Right hindlimb (tissue), 1 donor: ENCODE results near the gene SLF2.
"Not testable (repeated sequence)": the region's sequence is repeated elsewhere in the genome, so short reads cannot be mapped to it uniquely, and the experiment has no call there.

Source experiments
- DNase-seq: peaks from one replicate; pipeline ENCODE4 v3.0.0-alpha.2; 2018

The SLF2 gene

DNA sequence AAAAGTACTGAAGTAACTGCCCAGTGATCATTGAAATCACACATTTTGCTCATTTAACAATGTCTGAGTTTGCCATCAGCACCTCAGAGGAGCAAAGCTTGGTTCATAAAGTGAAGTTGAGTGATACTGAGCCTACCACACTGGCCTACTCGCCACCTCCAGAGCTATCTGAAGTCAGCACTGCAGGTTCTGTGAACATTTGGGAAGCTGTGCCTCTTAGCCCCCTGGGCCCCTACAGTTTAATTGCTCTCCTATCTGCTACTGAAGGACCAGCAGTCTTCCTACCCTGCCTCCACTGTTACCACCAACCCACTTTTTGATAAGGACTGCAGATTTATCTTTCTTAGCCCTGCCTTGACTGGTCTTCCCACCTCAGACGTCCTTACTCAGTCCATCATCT lies 54.6 kb downstream of the SLF2 start:
- DNase-seq: no peak

DNA sequence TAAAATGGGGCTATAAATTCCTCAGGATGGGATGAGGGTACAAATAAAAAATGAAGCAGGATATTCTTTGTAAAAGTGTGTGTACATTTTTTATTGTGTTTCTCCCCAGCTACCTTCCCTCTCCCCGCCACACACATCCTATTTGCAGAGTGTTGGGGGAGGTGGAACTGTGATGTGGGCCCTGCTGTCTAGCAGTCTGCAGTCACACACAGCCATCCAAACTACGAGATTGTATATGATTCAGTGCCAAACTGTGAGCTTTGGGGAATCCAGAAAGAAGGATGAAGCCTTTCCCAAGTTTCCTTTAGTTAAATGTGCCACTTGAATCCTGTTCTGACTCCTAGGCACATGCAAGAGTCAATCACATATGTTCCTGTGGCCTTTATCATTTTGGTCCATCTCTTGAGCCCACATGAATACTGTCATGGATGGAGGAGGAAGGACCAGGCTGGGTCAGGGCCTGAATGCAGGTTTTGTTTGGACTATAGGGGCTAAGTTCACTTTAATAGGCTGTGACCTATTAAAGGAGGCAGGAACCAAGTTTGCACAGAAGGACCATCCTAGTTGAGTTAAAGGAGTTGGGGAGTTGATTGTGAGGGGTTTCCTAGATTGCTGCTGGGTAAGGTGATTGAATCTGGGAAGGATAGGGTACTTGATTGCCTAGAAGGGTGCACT lies 55.4 kb downstream of the SLF2 start:
- DNase-seq: no peak

DNA sequence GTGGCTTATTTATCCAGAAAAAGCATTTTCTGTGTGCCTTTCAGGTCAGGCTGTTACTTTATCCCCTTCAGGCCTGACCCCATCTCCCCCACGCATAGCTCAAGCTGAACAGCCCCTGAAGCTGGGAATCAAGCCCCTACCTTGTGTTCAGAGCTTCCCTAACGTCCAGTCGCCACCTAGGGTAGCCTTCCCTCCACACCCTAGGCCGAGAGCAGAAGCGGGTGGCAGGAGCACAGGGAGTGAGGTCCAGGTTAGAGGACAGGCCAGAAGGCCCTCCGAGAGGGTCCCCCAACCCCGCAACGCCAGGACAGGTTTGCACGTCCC lies 56.1 kb downstream of the SLF2 start:
- DNase-seq: no peak

DNA sequence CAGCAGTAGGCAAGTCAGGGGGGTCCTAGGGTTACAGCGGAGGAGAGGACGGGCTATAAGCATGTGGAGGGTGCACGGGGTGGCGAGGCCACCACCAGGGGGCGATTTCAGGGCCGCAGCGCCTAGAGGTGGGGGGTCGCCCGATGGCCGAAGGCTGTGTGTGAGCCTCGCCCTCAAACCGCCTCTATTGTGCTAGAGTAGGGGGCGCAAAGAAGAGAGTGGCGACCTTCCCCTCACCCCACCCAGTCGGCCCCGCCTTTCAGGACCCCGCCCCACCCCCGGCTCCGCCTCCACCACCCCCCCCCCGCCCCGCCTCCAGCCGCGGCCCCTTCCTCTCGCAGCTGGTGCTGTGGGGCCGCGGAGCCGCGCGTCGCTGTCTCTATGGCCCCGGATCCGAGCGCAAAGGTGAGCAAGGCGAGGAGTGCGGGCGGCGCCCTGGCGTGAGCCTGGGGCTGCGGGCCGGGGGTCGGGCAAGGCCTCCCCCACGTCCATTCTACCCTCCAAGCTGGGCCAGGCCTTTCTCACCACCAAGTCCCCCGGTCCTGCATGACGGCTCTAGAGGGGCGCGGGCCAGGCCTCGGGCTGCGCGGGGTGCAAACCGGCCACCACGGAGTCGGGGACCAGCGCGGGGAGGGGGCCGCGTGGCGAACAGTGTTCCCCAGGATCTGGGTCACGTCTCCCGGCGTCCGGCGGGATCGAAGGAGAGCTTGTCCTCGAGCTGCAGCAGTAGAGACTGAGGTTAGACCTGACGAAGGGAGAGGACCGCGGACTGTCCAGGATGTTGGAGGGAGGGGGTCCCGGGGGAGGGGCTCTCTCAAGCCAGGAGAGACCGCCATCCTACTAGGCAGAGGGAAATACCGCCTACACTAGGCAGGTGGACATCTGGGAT lies 56.7 kb downstream of the SLF2 start, which contains the start of gene SEMA4G:
Gene SEMA4G, plus strand, starts transcription at position 318 of the 889 bp plus-strand sequence. CDS start 3,409 bp downstream, outside the sequence.
- DNase-seq: peak; percentile 60

DNA sequence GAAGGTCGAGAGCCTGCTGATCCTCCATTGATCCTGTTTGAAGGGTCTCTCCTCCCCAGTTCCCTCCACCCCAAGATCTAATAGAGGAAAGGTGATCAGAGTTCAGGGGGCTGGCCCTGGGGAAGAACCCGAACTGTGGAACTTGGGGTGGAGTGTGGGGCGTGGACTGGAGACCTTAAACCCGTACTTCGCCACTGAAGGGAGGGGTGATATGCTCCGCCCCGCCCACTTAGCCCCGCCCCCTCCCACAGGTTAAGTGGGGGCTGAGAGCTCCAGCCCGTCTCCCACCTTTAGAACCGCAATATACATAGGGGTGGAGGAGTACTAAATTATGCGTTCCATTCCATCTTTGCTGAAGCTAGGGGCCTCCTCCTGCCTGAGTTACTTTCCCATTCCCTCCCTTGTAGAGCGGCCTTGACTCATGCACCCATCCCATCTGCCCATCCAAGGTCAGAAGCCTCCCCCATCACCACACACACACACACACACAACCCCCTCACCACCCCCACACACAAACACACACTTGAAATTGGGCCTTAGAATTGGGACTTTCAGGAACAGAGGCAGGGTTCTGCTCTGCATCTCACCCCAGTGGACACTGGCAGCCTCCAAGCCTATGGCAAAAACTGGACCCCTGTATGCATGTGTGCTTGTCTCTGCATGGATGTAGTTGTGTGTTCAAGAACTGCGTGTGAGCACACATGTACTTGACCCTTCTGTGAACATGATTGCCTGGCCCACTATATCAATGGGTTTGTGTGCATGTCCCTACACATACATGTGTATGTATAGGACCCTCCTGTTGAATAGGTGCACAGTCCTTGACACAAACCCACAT lies 57.5 kb downstream of the SLF2 start:
- DNase-seq: no peak

DNA sequence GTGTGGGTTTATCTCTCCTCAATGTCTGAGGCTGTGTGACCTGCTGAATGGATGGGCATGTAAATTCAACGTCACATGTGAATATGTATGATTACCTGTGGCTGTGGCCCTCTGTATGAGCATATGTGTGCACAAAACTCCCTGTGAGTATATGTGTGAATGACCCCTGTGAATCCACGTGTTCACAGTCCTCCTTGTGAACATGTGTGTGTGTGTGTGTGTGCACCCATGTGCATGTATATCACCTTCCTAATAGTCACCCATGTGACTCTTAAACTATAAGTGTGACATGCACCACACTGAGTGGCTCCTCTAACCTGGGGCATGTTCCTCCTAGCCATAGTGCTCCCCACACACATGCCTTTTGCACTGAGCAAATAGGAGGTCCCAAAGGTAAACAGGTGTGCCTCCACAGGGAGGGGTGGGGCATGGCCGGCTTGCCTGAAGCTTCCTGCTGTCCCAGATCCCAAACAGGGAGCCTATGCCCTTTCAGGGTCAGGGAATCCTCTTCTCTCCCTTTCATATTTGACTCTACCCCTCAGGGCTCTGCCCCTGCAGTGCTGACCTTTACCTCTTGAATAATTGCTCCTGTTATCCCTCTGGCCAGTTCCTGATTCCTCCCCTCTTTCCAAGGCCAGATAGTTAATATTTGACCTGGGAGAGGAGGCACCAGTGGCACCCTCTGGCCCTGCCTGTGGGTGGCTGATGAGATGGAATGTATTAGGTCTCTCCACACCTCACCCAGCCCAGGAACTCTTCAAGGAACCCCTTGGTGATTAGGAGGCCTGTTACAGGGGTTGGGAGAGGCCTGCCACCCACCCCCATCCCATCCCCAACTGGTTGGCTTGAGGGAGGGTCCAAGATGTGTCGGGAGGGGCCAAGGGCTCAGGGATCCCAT lies 58.4 kb downstream of the SLF2 start:
- DNase-seq: no peak

DNA sequence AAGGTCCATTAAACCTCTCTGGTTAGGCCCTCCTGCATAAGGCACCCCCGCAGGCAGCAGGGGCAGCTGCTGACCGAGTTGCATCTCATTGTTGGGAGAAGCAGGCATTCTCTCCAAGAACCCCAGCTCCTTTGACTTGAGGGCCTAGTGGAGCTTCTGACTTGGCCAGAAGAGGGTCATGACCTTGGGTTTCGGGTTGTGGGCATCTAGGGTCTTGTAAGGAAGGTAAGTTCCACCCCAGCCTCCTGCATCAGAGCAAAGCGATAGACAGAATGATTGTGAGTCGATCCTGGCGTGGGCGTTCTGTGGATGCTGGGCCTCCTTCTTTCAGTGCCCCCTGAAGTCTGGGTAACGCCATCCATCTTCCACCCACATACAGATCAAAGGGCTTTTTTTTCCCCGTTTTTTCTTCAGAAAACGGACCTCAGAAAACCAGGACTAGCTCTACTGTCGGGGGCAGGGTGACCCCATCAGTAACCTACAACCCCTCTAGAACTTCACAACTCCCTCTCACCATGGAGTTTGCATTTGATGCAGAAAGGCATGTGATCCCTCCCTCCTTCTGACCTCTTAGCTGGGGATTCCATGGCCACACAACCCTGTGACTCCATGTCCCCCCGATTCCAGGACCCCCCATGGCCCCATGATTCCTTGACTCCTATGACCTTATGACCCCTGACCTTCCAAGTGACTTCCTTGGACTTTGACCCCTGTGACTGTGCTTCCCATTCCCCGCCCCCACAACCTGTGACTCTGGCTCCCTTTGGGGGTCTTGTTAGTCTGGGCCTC lies 59.5 kb downstream of the SLF2 start:
- no peak for DNase-seq

DNA sequence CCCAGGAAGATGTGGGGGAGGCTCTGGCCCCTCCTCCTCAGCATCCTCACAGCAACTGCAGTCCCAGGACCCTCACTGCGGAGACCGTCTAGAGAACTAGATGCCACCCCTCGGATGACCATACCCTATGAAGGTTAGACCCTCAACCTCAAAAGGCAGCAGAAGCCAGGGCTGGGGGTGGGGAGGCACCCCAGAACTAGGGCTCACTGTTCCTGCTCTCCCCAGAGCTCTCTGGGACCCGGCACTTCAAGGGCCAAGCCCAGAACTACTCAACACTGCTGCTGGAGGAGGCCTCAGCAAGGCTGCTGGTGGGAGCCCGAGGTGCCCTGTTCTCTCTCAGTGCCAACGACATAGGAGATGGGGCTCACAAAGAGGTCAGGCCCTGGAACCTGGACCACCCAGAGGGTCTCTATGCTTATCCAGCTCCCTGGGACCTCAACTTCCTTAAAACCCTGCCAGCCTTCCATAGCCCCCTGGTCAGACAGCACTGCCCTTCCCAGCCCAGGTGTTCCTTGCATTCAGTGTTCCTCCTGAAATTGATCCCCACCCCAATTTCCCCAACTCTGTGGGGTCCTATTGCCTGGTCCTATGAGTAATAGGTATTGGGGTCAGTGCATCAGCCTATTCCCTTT lies 60.3 kb downstream of the SLF2 start:
- no peak for DNase-seq

DNA sequence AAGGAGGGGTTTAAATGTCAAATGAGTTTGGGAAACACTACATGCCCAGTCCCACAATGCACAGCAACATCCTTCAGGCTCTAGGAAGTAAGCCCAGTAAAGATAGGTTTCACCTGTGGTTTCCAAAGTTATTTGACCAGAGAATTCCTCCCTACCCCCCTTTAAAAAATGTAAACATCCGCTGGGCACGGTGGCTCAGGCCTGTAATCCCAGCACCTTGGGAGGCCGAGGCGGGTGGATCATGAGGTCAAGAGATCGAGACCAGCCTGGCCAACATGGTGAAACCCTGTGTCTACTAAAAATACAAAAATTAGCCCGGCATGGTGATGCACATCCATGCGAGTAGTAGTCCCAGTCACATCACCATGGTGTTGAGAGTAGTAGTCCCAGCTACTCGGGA lies 62.6 kb downstream of the SLF2 start:
- DNase-seq: not testable (repeated sequence)

DNA sequence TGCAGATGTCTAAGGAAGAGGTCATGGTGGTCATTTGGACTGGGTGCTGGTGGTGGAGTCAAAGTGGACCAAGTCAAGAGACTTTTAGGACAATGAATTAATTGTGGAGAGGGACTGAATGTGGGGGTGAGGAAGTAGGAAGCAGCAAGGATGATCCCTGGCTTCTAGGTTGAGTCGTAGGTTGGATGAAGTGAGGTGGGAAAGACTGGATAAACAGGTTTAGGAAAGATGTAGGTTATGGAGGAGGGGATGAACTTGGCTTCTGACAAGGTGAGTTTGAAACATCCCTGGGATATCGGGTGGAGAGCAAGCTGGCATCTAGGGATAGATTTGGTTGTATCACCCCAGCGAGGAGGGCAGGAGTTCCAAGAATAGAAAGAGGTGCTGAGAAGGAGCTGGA lies 64.1 kb downstream of the SLF2 start:
- DNase-seq: no peak

DNA sequence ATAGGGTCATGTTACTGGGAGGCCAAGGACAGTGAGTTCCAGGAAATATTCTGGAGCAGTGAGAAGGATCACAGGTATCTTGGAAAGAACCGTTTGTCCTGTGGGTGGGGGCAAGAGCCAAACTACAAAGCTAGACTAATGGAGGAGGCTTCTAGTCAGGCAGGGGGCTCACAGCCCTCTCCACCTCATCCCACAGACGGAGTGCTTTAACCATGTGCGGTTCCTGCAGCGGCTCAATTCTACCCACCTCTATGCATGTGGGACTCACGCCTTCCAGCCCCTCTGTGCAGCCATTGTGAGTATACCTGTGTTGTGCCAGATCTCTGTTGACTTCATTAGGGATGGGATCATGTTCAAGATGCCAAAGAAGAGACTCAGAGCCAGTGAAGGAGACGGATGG lies 64.7 kb downstream of the SLF2 start:
- no peak for DNase-seq

DNA sequence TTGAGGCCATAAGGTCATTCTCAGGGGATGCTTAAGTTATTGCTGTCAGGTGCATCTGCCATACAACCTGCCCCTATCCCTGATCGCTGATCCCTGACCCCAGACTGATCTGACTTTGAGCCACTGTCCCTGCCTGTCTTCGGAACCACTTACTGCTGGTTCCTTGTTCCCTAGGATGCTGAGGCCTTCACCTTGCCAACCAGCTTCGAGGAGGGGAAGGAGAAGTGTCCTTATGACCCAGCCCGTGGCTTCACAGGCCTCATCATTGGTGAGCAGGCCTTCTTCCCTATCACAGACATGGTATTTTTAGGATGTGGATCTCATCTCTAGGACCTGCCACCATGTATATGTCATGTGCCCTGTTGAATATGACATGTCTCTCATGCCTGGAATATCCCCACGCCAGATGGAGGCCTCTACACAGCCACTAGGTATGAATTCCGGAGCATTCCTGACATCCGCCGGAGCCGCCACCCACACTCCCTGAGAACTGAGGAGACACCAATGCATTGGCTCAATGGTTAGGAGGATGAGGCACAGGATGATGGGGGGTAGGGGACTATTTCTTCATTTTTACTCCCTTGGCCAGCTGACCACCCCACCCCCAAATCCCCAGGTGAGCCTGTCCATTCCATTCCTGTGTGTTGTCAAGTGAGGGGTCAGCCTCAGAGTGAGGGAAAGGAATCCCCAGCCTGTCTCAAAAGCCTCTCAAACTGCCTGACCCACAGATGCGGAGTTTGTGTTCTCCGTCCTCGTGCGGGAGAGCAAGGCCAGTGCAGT lies 65.5 kb downstream of the SLF2 start:
- no peak for DNase-seq

DNA sequence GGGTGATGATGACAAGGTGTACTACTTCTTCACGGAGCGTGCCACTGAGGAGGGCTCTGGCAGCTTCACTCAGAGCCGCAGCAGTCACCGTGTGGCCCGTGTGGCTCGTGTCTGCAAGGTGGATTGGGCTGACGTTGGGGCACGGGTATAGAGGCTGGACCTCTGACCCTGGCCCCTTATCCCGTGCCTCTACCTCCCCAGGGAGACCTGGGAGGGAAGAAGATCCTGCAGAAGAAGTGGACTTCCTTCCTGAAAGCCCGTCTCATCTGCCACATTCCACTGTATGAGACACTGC lies 66.1 kb downstream of the SLF2 start:
- DNase-seq: no peak

DNA sequence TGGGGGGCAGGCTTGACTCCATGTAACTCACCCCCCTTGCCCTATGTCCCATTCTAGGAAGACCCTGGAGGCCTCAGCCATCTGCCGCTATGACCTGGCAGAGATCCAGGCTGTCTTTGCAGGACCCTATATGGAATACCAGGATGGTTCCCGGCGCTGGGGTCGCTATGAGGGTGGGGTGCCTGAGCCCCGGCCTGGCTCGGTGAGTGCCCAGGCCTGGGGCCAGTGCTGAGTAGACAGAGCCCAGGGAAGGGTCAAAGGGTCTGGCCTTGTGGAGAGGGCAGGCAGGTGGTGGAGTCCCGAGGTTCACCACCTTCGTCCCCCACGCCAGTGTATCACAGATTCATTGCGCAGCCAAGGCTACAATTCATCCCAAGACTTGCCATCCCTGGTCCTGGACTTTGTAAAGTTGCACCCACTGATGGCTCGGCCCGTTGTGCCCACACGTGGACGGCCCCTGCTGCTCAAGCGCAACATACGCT lies 67.1 kb downstream of the SLF2 start:
- DNase-seq: no peak

DNA sequence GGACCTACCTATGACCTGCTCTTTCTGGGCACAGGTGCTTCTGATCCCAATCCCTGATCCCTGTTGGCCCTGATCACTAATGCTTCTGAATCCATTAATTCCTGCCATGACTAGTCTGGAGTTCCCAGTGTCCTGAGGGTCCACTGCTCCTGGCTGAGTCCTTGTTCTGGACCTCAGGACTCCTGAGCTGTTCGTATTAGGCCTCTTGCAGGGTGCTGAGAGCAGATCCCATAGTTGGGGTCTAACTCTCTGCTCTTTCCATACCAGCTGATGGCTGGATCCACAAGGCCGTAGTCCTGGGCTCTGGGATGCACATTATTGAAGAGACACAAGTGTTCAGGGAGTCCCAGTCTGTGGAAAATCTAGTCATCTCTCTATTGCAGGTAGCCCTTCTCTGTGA lies 67.5 kb downstream of the SLF2 start:
- no peak for DNase-seq

DNA sequence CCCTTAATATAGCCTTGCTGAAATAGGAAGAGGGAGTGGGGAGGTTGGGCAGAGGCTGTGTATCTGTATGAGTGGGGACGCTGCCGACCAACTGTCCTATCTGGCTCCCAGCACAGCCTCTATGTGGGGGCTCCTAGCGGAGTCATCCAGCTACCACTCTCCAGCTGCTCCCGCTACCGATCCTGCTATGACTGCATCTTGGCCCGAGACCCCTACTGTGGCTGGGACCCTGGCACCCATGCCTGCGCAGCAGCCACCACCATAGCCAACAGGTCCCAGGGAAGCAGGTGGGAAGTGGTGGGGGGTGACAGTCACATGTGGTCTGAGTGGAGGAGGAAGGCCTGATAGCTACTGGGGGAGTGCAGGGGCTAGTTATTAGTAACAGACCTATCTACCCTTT lies 67.9 kb downstream of the SLF2 start:
- DNase-seq: no peak

DNA sequence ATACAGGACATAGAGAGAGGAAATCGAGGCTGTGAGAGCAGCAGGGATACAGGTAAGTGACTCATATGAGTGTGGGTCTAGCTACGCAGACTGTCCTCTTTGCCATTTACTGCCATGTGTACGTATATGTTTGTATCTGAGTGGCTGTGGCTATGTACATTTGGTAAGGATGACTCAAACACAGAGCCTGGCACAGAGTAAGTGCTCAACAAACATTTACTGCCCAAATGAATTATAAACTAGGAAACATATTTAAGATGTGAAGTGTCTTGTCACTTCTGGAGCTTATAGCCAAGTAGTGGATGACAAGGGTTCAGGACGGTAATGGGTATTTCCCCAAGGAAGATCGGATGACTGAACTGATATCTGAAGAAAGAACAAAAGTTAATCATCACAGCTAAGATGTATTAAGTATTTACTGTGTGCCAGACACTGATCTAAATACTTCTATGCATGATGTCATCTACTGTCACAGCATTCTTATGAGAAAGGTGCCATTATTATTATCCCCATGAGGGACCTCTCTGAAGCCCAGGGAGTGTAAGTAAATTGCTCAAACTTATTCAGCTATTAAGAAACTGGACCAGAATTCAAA lies 68.5 kb downstream of the SLF2 start:
- DNase-seq: no peak

DNA sequence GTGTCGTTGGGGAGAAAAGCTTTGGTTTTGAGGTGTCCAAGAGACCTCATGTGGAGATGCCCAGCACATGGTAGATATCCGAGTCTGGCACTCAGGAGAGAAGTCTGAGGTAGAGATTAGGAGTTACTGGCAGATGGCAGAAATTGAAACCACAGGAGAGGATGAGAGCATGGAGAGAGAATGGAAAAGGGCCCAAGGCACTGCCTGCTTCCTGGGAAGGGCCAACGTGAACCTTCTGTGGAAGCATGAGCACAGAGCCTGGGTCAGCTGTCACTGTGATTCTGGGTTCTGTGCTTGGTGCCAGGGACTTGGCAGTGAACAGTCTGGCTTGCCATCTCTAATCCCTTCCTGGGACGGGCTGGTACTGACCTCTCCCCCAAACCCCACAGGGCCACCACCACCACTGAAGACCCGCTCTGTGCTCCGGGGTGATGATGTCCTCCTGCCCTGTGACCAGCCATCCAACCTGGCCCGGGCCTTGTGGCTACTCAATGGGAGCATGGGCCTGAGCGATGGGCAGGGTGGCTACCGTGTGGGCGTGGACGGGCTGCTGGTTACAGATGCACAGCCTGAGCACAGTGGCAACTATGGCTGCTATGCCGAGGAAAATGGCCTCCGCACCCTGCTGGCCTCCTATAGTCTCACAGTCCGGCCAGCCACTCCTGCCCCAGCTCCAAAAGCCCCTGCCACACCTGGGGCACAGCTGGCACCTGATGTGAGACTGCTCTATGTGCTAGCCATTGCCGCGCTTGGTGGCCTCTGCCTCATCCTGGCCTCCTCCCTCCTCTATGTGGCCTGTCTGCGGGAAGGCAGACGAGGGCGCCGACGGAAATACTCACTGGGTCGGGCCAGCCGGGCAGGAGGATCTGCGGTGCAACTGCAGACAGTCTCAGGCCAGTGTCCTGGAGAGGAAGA lies 70.4 kb downstream of the SLF2 start:
- DNase-seq: no peak
